Esophagus muscularis mucosa (tissue), 3 donors: ENCODE data around the gene MICAL3.

Experiments
- POLR2AphosphoS5 ChIP-seq, 2 donors: sonication (generic); formaldehyde crosslinking; IDR thresholded peaks; one replicate each; pipeline ENCODE4 v1.6.1; 2017; ENCODE audit warnings: antibody characterized with exemption in 2 of 2
- TF ChIP-seq, protein P1 (sequence below), 3 experiments: fragments of 200-600 bp in 2 of 3; fragments of 450-650 bp in 1 of 3; sonication (generic) in 2 of 3; IDR thresholded peaks; one replicate each; pipeline ENCODE4 v1.5.1; 2017 to 2019; ENCODE audit warnings: antibody characterized with exemption in 3 of 3, mild to moderate bottlenecking in 2 of 3, moderate library complexity in 1 of 3

DNA sequence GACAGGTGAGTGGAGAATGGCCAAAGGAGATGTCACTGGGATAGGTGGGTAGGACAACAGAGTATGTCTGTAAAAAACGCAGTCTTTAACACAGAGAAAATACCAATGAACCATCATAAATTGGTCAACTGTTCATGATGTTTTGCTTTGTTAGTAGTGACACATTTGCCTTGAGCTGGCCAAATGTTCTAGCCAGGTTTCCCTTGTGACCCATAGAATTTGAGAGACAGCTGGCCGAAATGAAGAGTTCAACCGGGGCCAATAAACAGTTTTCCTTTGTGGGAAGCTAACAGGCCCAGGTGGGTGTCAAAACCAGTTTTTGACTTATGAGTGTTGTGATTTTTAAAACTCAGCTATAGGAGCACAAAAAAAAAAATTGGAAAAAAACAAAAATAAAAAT lies 133.5 kb downstream of the MICAL3 start:
- TF ChIP-seq, protein P1, sequence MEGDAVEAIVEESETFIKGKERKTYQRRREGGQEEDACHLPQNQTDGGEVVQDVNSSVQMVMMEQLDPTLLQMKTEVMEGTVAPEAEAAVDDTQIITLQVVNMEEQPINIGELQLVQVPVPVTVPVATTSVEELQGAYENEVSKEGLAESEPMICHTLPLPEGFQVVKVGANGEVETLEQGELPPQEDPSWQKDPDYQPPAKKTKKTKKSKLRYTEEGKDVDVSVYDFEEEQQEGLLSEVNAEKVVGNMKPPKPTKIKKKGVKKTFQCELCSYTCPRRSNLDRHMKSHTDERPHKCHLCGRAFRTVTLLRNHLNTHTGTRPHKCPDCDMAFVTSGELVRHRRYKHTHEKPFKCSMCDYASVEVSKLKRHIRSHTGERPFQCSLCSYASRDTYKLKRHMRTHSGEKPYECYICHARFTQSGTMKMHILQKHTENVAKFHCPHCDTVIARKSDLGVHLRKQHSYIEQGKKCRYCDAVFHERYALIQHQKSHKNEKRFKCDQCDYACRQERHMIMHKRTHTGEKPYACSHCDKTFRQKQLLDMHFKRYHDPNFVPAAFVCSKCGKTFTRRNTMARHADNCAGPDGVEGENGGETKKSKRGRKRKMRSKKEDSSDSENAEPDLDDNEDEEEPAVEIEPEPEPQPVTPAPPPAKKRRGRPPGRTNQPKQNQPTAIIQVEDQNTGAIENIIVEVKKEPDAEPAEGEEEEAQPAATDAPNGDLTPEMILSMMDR (IDR thresholded peaks at IDR 0.05): no peak
- TF ChIP-seq POLR2AphosphoS5 (IDR thresholded peaks at IDR 0.05): no peak
